WTC11 (cell line): ENCODE data around the gene F13A1. TPM values are rescaled to one million over a fixed set of nuclear protein-coding genes. Genes with fewer than 3 reads are reported as not detected.

Source experiments
- ATAC-seq: fragments of 200-7000 bp; cut with Tn5 transposase; 2 replicates; pipeline ENCODE4 v1.10.0; 2021; ENCODE audit warnings: mild to moderate bottlenecking, moderate library complexity
- CTCF ChIA-PET: fragments of 300-600 bp; sonication (Branson Sonifier 250); formaldehyde crosslinking; loops from one replicate; lab custom pipeline; 2021; ENCODE audit warnings: antibody characterized with exemption; lab: Charles Lee
- POLR2A ChIA-PET: fragments of 350-600 bp; sonication (Branson Sonifier 250); formaldehyde crosslinking; loops from one replicate; lab custom pipeline; 2021; ENCODE audit warnings: antibody characterized with exemption; lab: Charles Lee
- DNase-seq: peaks from one replicate; pipeline ENCODE4 v3.0.0; 2021; ENCODE audit warnings: low spot score
- H3K27ac Mint-ChIP-seq: 2 replicates; pipeline ENCODE4 v1.8.0; 2021; ENCODE audit warnings: mixed read lengths
- H3K27me3 Mint-ChIP-seq: 2 replicates; pipeline ENCODE4 v1.8.0; 2021; ENCODE audit warnings: low read depth, mild to moderate bottlenecking, moderate library complexity, mixed read lengths
- H3K36me3 Mint-ChIP-seq: 2 replicates; pipeline ENCODE4 v1.8.0; 2021; ENCODE audit warnings: mixed read lengths
- H3K4me1 Mint-ChIP-seq: 2 replicates; pipeline ENCODE4 v1.8.0; 2022; ENCODE audit warnings: mixed read lengths
- H3K4me3 Mint-ChIP-seq: 2 replicates; pipeline ENCODE4 v1.8.0; 2021; ENCODE audit warnings: mild to moderate bottlenecking, moderate library complexity, mixed read lengths
- H3K9me3 Mint-ChIP-seq: 2 replicates; pipeline ENCODE4 v1.8.0; 2021; ENCODE audit warnings: mixed read lengths
- ATF1 ChIP-seq: sonication (generic); formaldehyde crosslinking; IDR thresholded peaks from 2 replicates; pipeline ENCODE4 v1.8.1; 2023; ENCODE audit warnings: mild to moderate bottlenecking, moderate library complexity, missing genetic modification reagents
- ATF2 ChIP-seq: sonication (generic); formaldehyde crosslinking; IDR thresholded peaks from 2 replicates; pipeline ENCODE4 v1.8.1; 2022; ENCODE audit warnings: low read depth, missing genetic modification reagents, borderline replicate concordance
- CTCF ChIP-seq: fragments of 200-600 bp; IDR thresholded peaks from 2 replicates; pipeline ENCODE4 v1.8.0; 2022; ENCODE audit warnings: antibody characterized with exemption
- ETV6 ChIP-seq: sonication (generic); formaldehyde crosslinking; IDR thresholded peaks from 2 replicates; pipeline ENCODE4 v1.8.1; 2022; ENCODE audit warnings: mild to moderate bottlenecking, missing genetic modification reagents
- FOXP4 ChIP-seq: sonication (generic); formaldehyde crosslinking; IDR thresholded peaks from 2 replicates; pipeline ENCODE4 v1.8.0; 2022; ENCODE audit warnings: mild to moderate bottlenecking, missing genetic modification reagents
- HMGXB4 ChIP-seq: sonication (generic); formaldehyde crosslinking; IDR thresholded peaks from 2 replicates; pipeline ENCODE4 v1.8.1; 2023; ENCODE audit warnings: mild to moderate bottlenecking, moderate library complexity, missing genetic modification reagents
- IRF2 ChIP-seq: sonication (generic); formaldehyde crosslinking; IDR thresholded peaks from 2 replicates; pipeline ENCODE4 v1.8.0; 2022; ENCODE audit warnings: low read depth, missing genetic modification reagents, borderline replicate concordance
- JUN ChIP-seq: sonication (generic); formaldehyde crosslinking; IDR thresholded peaks from 2 replicates; pipeline ENCODE4 v1.8.0; 2023; ENCODE audit warnings: mild to moderate bottlenecking, missing genetic modification reagents
- KAT7 ChIP-seq: sonication (generic); formaldehyde crosslinking; IDR thresholded peaks from 2 replicates; pipeline ENCODE4 v1.8.1; 2023; ENCODE audit warnings: missing genetic modification reagents, mild to moderate bottlenecking, borderline replicate concordance
- MAX ChIP-seq: sonication (generic); formaldehyde crosslinking; IDR thresholded peaks from 2 replicates; pipeline ENCODE4 v1.8.0; 2022; ENCODE audit warnings: mild to moderate bottlenecking, missing genetic modification reagents
- MYBL2 ChIP-seq: sonication (generic); formaldehyde crosslinking; IDR thresholded peaks from 2 replicates; pipeline ENCODE4 v1.8.1; 2023; ENCODE audit warnings: mild to moderate bottlenecking, moderate library complexity, missing genetic modification reagents
- NFATC4 ChIP-seq: fragments of 250-450 bp; sonication (Bioruptor Pico); IDR thresholded peaks from 2 replicates; pipeline ENCODE4 v1.9.0; 2021; ENCODE audit warnings: mild to moderate bottlenecking
- NR1H2 ChIP-seq: sonication (generic); formaldehyde crosslinking; IDR thresholded peaks from 2 replicates; pipeline ENCODE4 v1.9.0; 2021; ENCODE audit warnings: mild to moderate bottlenecking, moderate library complexity, missing genetic modification reagents
- NR2C2 ChIP-seq: sonication (generic); formaldehyde crosslinking; IDR thresholded peaks from 2 replicates; pipeline ENCODE4 v1.8.0; 2022; ENCODE audit warnings: mild to moderate bottlenecking, missing genetic modification reagents
- NR3C1 ChIP-seq: sonication (generic); formaldehyde crosslinking; conservative IDR thresholded peaks from 2 replicates; pipeline ENCODE4 v1.8.1; 2023; ENCODE audit warnings: low read depth, mild to moderate bottlenecking, missing genetic modification reagents
- TCF7 ChIP-seq: sonication (generic); formaldehyde crosslinking; IDR thresholded peaks from 2 replicates; pipeline ENCODE4 v1.8.0; 2022; ENCODE audit warnings: mild to moderate bottlenecking, low read depth, missing genetic modification reagents, moderate library complexity
- USF2 ChIP-seq: sonication (generic); formaldehyde crosslinking; IDR thresholded peaks from 2 replicates; pipeline ENCODE4 v1.8.1; 2023; ENCODE audit warnings: mild to moderate bottlenecking, missing genetic modification reagents, moderate library complexity
- ZNF121 ChIP-seq: sonication (generic); formaldehyde crosslinking; IDR thresholded peaks from 2 replicates; pipeline ENCODE4 v1.8.0; 2023; ENCODE audit warnings: missing genetic modification reagents
- ZNF219 ChIP-seq: sonication (generic); formaldehyde crosslinking; IDR thresholded peaks from 2 replicates; pipeline ENCODE4 v1.8.0; 2023; ENCODE audit warnings: missing genetic modification reagents, mild to moderate bottlenecking, borderline replicate concordance
- ZNF317 ChIP-seq: sonication (generic); formaldehyde crosslinking; IDR thresholded peaks from 2 replicates; pipeline ENCODE4 v1.8.1; 2023; ENCODE audit warnings: low read depth, mild to moderate bottlenecking, moderate library complexity, missing genetic modification reagents, borderline replicate concordance
- ZNF416 ChIP-seq: fragments of 250-450 bp; sonication (Bioruptor Pico); IDR thresholded peaks from 2 replicates; pipeline ENCODE4 v1.9.0; 2021; ENCODE audit warnings: mild to moderate bottlenecking, inconsistent platforms
- ZNF671 ChIP-seq: fragments of 250-450 bp; sonication (Bioruptor Pico); IDR thresholded peaks from 2 replicates; pipeline ENCODE4 v1.8.0; 2021; ENCODE audit warnings: mild to moderate bottlenecking
- total RNA-seq: library from RNA; stranded (reverse); gene quantifications from 3 replicates; pipeline ENCODE4 v1.2.3, GENCODE V29; 2021
- TF ChIP-seq, protein P1 (sequence below): sonication (generic); formaldehyde crosslinking; IDR thresholded peaks from 2 replicates; pipeline ENCODE4 v1.8.0; 2022; ENCODE audit warnings: mild to moderate bottlenecking, missing genetic modification reagents

The F13A1 gene
- total RNA-seq, 1 experiment from 2014 or later = 1.0 TPM

GRCh38 chr6:6331393-6331792 is 10.9 kb upstream of the F13A1 start (continued):
- TF ChIP-seq, protein P1, sequence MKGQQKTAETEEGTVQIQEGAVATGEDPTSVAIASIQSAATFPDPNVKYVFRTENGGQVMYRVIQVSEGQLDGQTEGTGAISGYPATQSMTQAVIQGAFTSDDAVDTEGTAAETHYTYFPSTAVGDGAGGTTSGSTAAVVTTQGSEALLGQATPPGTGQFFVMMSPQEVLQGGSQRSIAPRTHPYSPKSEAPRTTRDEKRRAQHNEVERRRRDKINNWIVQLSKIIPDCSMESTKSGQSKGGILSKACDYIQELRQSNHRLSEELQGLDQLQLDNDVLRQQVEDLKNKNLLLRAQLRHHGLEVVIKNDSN (CRISPR knock-in tag) = no peak
- no peak for TF ChIP-seq NR3C1 (CRISPR knock-in tag)
- TF ChIP-seq ZNF219 (CRISPR knock-in tag) = no peak
- no peak for TF ChIP-seq NR2C2 (CRISPR knock-in tag)
- TF ChIP-seq MYBL2 (CRISPR knock-in tag) = no peak
- TF ChIP-seq NFATC4 = no peak
- TF ChIP-seq IRF2 (CRISPR knock-in tag) = no peak
- no peak for TF ChIP-seq JUN (CRISPR knock-in tag)
- no peak for TF ChIP-seq ZNF121 (CRISPR knock-in tag)
- no peak for TF ChIP-seq ZNF671
- TF ChIP-seq, all 79 proteins: peak for 0

GRCh38 chr6:6330407-6330806 is 9.9 kb upstream of the F13A1 start:
- no peak overlapping the region for H3K4me3 Mint-ChIP-seq

GRCh38 chr6:6328451-6328850 is 8.0 kb upstream of the F13A1 start:
- POLR2A ChIA-PET = no interaction called here
- H3K9me3 Mint-ChIP-seq = no peaks in the 10 kb centered on the region

More at GRCh38 chr6:6330407-6330806, 9.9 kb upstream of the F13A1 start:
- no peak for ATAC-seq
- no peaks in the 10 kb centered on the region for H3K36me3 Mint-ChIP-seq
- no peaks in the 10 kb centered on the region for H3K27me3 Mint-ChIP-seq
- H3K9me3 Mint-ChIP-seq = peaks cover 2% of the 10 kb centered on the region
- no peaks in the 10 kb centered on the region for H3K4me1 Mint-ChIP-seq
- no peak for DNase-seq
- ChIA-PET POLR2A (no interaction called here), CTCF (no interaction called here)
- no peak for TF ChIP-seq ATF2 (CRISPR knock-in tag)
- no peak for TF ChIP-seq ETV6 (CRISPR knock-in tag)
- H3K27ac Mint-ChIP-seq = no peak overlapping the region

More at GRCh38 chr6:6328451-6328850, 8.0 kb upstream of the F13A1 start:
- H3K4me3 Mint-ChIP-seq = no peak overlapping the region
- H3K27me3 Mint-ChIP-seq = no peaks in the 10 kb centered on the region
- no peak overlapping the region for H3K27ac Mint-ChIP-seq
- TF ChIP-seq ZNF671 = no peak
- no peak for TF ChIP-seq NR3C1 (CRISPR knock-in tag)
- TF ChIP-seq ATF1 (CRISPR knock-in tag) = no peak
- TF ChIP-seq KAT7 (CRISPR knock-in tag) = no peak
- TF ChIP-seq ZNF416 (CRISPR knock-in tag) = no peak
- no peak for TF ChIP-seq CTCF
- no peak for TF ChIP-seq ZNF317
- no peak for TF ChIP-seq FOXP4
- TF ChIP-seq HMGXB4 (CRISPR knock-in tag) = no peak
- TF ChIP-seq MAX (CRISPR knock-in tag) = no peak
- no peak for TF ChIP-seq TCF7
- TF ChIP-seq NR1H2 (CRISPR knock-in tag) = no peak
- TF ChIP-seq USF2 (CRISPR knock-in tag) = no peak
- no peaks in the 10 kb centered on the region for H3K36me3 Mint-ChIP-seq
- no peaks in the 10 kb centered on the region for H3K4me1 Mint-ChIP-seq
- DNase-seq = no peak
- no peak for ATAC-seq
- CTCF ChIA-PET = interaction anchor here (0.5 kb wide), 1 partner anchor 78 kb away, joined by 3 read pairs; no protein-coding TSS in a partner anchor
